Panc1 (cell line): ENCODE measurements around the gene KDM2A. TPM values are rescaled to one million over a fixed set of nuclear protein-coding genes. Genes with fewer than 3 reads are reported as not detected.

Experiments used
- ATAC-seq: fragments of 200-7000 bp; cut with Tn5 transposase; 2 replicates; pipeline ENCODE4 v1.9.1; 2020; ENCODE audit warnings: mild to moderate bottlenecking, moderate library complexity
- BruUV-seq: library from RNA; stranded (reverse); fragments of 400-500 nt; replicated peaks from 2 replicates; lab custom pipeline; 2021; lab: Mats Ljungman, UMichigan
- CTCF ChIA-PET: fragments of 300-600 bp; sonication (Branson Sonifier 250); formaldehyde crosslinking; loops from one replicate; lab custom pipeline; 2022; ENCODE audit warnings: antibody characterized with exemption; lab: Charles Lee
- POLR2A ChIA-PET: fragments of 300-600 bp; sonication (Branson Sonifier 250); formaldehyde crosslinking; loops from one replicate; lab custom pipeline; 2022; ENCODE audit warnings: antibody characterized with exemption; lab: Charles Lee
- DNase-seq: peaks from one replicate; pipeline ENCODE4 v3.0.0-alpha.2; 2010; ENCODE audit warnings: low read depth, low spot score
- H3K27ac ChIP-seq: 2 replicates; pipeline ENCODE4 v1.5.1; 2011; ENCODE audit warnings: mild to moderate bottlenecking, low read length, inconsistent platforms
- H3K27me3 ChIP-seq: fragments of 200-500 bp; sonication (Bioruptor generic); 2 replicates; pipeline ENCODE4 v1.6.0; 2014; ENCODE audit warnings: low read length, inconsistent platforms; ENCODE audit not compliant: control insufficient read depth, insufficient read depth
- H3K36me3 ChIP-seq: fragments of 200-500 bp; sonication (Bioruptor generic); 2 replicates; pipeline ENCODE4 v1.5.1; 2014; ENCODE audit warnings: inconsistent platforms, mild to moderate bottlenecking, low read length, moderate library complexity; ENCODE audit not compliant: control insufficient read depth, insufficient read depth
- H3K4me1 ChIP-seq: 2 replicates; pipeline ENCODE4 v1.5.1; 2011; ENCODE audit warnings: inconsistent platforms, mild to moderate bottlenecking, low read length, moderate library complexity; ENCODE audit not compliant: control insufficient read depth, insufficient read depth
- H3K4me3 ChIP-seq, 2 experiments: 2 replicates each; pipeline ENCODE4 v1.5.1; 2011 to 2012; ENCODE audit warnings: low read depth in 2 of 2, low read length in 2 of 2, mild to moderate bottlenecking in 2 of 2, inconsistent platforms in 1 of 2, moderate library complexity in 1 of 2
- H3K9me3 ChIP-seq: fragments of 200-500 bp; sonication (Bioruptor generic); 2 replicates; pipeline ENCODE4 v1.5.1; 2014; ENCODE audit warnings: low read depth, mild to moderate bottlenecking, inconsistent platforms, low read length, moderate library complexity; ENCODE audit not compliant: control insufficient read depth, insufficient read depth
- CTCF ChIP-seq: fragments of 450-650 bp; IDR thresholded peaks from 2 replicates; pipeline ENCODE4 v1.5.1; 2017; ENCODE audit warnings: mild to moderate bottlenecking
- POLR2AphosphoS5 ChIP-seq: IDR thresholded peaks from 2 replicates; pipeline ENCODE4 v1.6.1; 2012; ENCODE audit warnings: mild to moderate bottlenecking, low read depth, low read length, moderate library complexity
- SIN3A ChIP-seq: IDR thresholded peaks from 2 replicates; pipeline ENCODE4 v1.6.1; 2012; ENCODE audit warnings: low read depth, mild to moderate bottlenecking, low read length, moderate library complexity, borderline replicate concordance; ENCODE audit not compliant: insufficient read depth
- TCF7L2 ChIP-seq: IDR thresholded peaks from 2 replicates; pipeline ENCODE4 v1.6.1; 2011; ENCODE audit warnings: mild to moderate bottlenecking, low read depth, low read length, inconsistent platforms
- in situ Hi-C: cut with HindIII; loops from 2 replicates; pipeline ENCODE4 v1.10.0; 2016; ENCODE audit warnings: low sequenced_read_pairs, low pct_unique_long_range_greater_than_20kb
- intact Hi-C: fragments of 100-400 bp; cut with micrococcal nuclease; formaldehyde crosslinking; loops from one replicate; pipeline ENCODE4 v1.10.0; 2022; ENCODE audit not compliant: unreplicated experiment
- total RNA-seq: library from RNA; stranded (reverse); gene quantifications from one replicate; pipeline ENCODE4 v1.2.1, GENCODE V29; 2021; ENCODE audit not compliant: unreplicated experiment
- TF ChIP-seq, protein P1 (sequence below), 2 experiments: IDR thresholded peaks; 2 replicates each; pipeline ENCODE4 v1.6.1; 2011 to 2012; ENCODE audit warnings: low read depth in 2 of 2, control low read depth in 1 of 2, low read length in 1 of 2, mild to moderate bottlenecking in 1 of 2, moderate library complexity in 1 of 2; ENCODE audit not compliant: insufficient read depth in 1 of 2

The KDM2A gene
- total RNA-seq, 1 experiment from 2014 or later: 112 TPM

DNA sequence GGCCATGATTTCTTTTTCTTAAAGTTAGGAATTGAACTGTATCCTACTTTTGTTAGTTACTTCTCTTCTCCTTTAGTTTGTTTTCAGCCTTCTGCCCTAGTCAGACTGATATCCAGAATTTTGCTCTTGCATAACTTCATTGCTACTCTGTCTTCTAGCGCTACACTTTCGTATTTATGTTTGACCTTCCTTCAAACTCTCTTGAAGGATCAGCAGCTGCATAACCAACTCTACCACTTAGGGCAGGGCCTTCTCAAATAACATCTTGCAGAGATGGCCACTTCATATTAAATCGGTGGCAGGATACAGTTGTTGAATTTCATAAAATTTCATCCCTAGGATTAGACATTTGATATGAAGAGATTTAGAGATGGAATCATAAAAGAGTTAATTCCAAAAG is 43.9 kb downstream of the KDM2A start:
- DNase-seq: no peak
- TF ChIP-seq SIN3A (no peak), POLR2AphosphoS5 (no peak), TCF7L2 (no peak), CTCF (no peak)
- TF ChIP-seq, protein P1, sequence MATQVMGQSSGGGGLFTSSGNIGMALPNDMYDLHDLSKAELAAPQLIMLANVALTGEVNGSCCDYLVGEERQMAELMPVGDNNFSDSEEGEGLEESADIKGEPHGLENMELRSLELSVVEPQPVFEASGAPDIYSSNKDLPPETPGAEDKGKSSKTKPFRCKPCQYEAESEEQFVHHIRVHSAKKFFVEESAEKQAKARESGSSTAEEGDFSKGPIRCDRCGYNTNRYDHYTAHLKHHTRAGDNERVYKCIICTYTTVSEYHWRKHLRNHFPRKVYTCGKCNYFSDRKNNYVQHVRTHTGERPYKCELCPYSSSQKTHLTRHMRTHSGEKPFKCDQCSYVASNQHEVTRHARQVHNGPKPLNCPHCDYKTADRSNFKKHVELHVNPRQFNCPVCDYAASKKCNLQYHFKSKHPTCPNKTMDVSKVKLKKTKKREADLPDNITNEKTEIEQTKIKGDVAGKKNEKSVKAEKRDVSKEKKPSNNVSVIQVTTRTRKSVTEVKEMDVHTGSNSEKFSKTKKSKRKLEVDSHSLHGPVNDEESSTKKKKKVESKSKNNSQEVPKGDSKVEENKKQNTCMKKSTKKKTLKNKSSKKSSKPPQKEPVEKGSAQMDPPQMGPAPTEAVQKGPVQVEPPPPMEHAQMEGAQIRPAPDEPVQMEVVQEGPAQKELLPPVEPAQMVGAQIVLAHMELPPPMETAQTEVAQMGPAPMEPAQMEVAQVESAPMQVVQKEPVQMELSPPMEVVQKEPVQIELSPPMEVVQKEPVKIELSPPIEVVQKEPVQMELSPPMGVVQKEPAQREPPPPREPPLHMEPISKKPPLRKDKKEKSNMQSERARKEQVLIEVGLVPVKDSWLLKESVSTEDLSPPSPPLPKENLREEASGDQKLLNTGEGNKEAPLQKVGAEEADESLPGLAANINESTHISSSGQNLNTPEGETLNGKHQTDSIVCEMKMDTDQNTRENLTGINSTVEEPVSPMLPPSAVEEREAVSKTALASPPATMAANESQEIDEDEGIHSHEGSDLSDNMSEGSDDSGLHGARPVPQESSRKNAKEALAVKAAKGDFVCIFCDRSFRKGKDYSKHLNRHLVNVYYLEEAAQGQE (IDR thresholded peaks at IDR 0.05; ENCODE audit: insufficient read depth in 1 of 2, low read depth in 2 of 2, low read length in 1 of 2): no peak
- Histone ChIP-seq H3K27me3 (no peaks in the 10 kb centered on the region), H3K4me3 (no peak overlapping the region), H3K27ac (no peak overlapping the region), H3K4me1 (peaks cover 4% of the 10 kb centered on the region; the same call in 1 of the 2 replicates), H3K36me3 (no peaks in the 10 kb centered on the region), H3K9me3 (no peaks in the 10 kb centered on the region)
- in situ Hi-C loops (loop anchor here (10.0 kb wide), 1 partner anchor 72 kb away; no protein-coding TSS in a partner anchor), intact Hi-C loops (no loop called here)
- no peak for ATAC-seq
- ChIA-PET CTCF (no interaction called here), POLR2A (no interaction called here)
- BruUV-seq: no TSS peak

- no TSS peak for BruUV-seq
- TF ChIP-seq SIN3A (no peak), TCF7L2 (no peak), POLR2AphosphoS5 (no peak), CTCF (no peak)
- TF ChIP-seq, protein P1 (IDR thresholded peaks at IDR 0.05; ENCODE audit: insufficient read depth in 1 of 2, low read depth in 2 of 2, low read length in 1 of 2): no peak
- POLR2A ChIA-PET: interaction anchor here (0.6 kb wide), 1 partner anchor 446 kb away, joined by 22 read pairs; no protein-coding TSS in a partner anchor
- H3K36me3 ChIP-seq: no peaks in the 10 kb centered on the region
- CTCF ChIA-PET: no interaction called here
- intact Hi-C loops (loop anchor here (5.0 kb wide), 1 partner anchor 83 kb away; no protein-coding TSS in a partner anchor), in situ Hi-C loops (loop anchor here (10.0 kb wide), 1 partner anchor 69 kb away; no protein-coding TSS in a partner anchor)
- no peaks in the 10 kb centered on the region for H3K9me3 ChIP-seq
- no peaks in the 10 kb centered on the region for H3K27me3 ChIP-seq
- no peak for ATAC-seq
- H3K4me1 ChIP-seq: peaks cover 7% of the 10 kb centered on the region; the same call in 1 of the 2 replicates
- no peak overlapping the region for H3K4me3 ChIP-seq
- no peak overlapping the region for H3K27ac ChIP-seq
- DNase-seq: no peak
Observed at GRCh38 chr11:67165623-67166022, 46.6 kb downstream of the KDM2A start.
